Measurements from ENCODE around the gene OPRL1.

OPRL1 gene

DNA sequence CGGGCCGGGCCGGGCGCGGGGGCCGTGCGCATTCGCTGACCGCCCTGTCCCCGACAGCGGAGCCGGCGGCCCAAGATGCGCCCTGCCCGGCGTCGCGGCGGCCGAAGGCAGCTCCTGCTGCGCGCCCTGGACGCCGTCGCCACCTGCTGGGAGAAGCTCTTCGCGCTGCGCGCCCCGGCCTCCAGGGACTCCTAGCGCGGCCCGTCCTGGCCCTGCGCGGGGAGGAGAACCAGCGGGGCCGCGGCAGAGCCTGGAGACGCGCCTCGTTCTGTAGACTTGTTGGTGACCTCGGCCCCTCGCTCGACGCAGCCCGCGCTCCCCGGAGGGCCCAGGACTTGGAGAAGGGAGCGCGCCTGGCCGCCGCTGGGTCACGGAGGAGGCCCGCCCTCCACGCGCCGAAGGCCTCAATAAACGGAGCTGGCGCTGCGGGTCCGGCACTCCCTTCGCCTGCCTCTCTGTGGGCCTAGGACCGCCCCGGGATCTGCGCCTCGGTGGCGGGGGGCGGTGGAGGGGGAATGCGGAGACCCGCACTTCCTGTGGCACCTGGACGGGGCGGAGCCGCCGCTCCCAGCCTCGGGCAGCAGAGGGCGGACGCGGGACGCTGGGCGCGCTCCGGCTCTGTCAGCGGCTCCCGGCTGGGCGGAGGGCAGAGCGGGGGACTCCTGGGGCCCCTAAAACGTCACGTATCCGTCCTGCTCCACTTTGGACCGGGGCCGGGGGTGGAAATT lies 41.2 kb upstream of the OPRL1 start (continued):
- TF ChIP-seq KLF8 (tag by site-specific recombination; IDR thresholded peaks at IDR 0.05) (peak; percentile 61; the same call in 1 of the 2 replicates), ZNF76 (tag by site-specific recombination; IDR thresholded peaks at IDR 0.05; ENCODE audit: borderline replicate concordance, low read depth) (peak; percentile 55; the same call in 1 of the 2 replicates), ZNF335 (tag by site-specific recombination; conservative IDR thresholded peaks at IDR 0.05) (peak; percentile 97), KLF16 (tag by site-specific recombination; IDR thresholded peaks at IDR 0.05) (no peak; the same call in none of the 2 replicates), KLF9 (tag by site-specific recombination; IDR thresholded peaks at IDR 0.05; ENCODE audit: low read depth) (peak; percentile 53; the same call in 1 of the 2 replicates), KLF7 (tag by site-specific recombination; IDR thresholded peaks at IDR 0.05; ENCODE audit: borderline replicate concordance) (0 out of 2 replicates have a peak, but pooled peaks have one; percentile 44), ZBTB8A (tag by site-specific recombination; IDR thresholded peaks at IDR 0.05) (peak; percentile 76), ZNF514 (tag by site-specific recombination; IDR thresholded peaks at IDR 0.05) (no peak), ZNF10 (tag by site-specific recombination; IDR thresholded peaks at IDR 0.05) (peak; percentile 75; the same call in 1 of the 2 replicates), ZNF654 (tag by site-specific recombination; IDR thresholded peaks at IDR 0.05; ENCODE audit: low read depth) (no peak), ZBTB17 (tag by site-specific recombination; IDR thresholded peaks at IDR 0.05) (peak; percentile 79), SP2 (tag by site-specific recombination; IDR thresholded peaks at IDR 0.05) (peak; percentile 89), ZNF561 (tag by site-specific recombination; IDR thresholded peaks at IDR 0.05; ENCODE audit: borderline replicate concordance) (peak; percentile 65; the same call in 1 of the 2 replicates), SP3 (tag by site-specific recombination; IDR thresholded peaks at IDR 0.05) (peak; percentile 74), ZBTB20 (tag by site-specific recombination; IDR thresholded peaks at IDR 0.05) (peak; percentile 86), ZNF510 (tag by site-specific recombination; IDR thresholded peaks at IDR 0.05; ENCODE audit: insufficient replicate concordance) (no peak), ZFP69B (tag by site-specific recombination; IDR thresholded peaks at IDR 0.05) (peak; percentile 19; the same call in 1 of the 2 replicates), KLF1 (tag by site-specific recombination; IDR thresholded peaks at IDR 0.05) (peak; percentile 56; the same call in 1 of the 2 replicates), ZNF394 (tag by site-specific recombination; IDR thresholded peaks at IDR 0.05; ENCODE audit: borderline replicate concordance) (peak; percentile 51; the same call in 1 of the 2 replicates), HOXA7 (CRISPR knock-in tag; IDR thresholded peaks at IDR 0.05; ENCODE audit: borderline replicate concordance) (no peak), IKZF3 (tag by site-specific recombination; IDR thresholded peaks at IDR 0.05) (0 out of 2 replicates have a peak, but pooled peaks have one; percentile 7), ZNF341 (tag by site-specific recombination; IDR thresholded peaks at IDR 0.05; ENCODE audit: low read depth) (peak; percentile 65), ZNF837 (tag by site-specific recombination; IDR thresholded peaks at IDR 0.05) (0 out of 2 replicates have a peak, but pooled peaks have one; percentile 26), ZNF146 (tag by site-specific recombination; IDR thresholded peaks at IDR 0.05) (no peak)
- TF ChIP-seq, protein P1, sequence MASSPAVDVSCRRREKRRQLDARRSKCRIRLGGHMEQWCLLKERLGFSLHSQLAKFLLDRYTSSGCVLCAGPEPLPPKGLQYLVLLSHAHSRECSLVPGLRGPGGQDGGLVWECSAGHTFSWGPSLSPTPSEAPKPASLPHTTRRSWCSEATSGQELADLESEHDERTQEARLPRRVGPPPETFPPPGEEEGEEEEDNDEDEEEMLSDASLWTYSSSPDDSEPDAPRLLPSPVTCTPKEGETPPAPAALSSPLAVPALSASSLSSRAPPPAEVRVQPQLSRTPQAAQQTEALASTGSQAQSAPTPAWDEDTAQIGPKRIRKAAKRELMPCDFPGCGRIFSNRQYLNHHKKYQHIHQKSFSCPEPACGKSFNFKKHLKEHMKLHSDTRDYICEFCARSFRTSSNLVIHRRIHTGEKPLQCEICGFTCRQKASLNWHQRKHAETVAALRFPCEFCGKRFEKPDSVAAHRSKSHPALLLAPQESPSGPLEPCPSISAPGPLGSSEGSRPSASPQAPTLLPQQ (tag by site-specific recombination; IDR thresholded peaks at IDR 0.05): peak; percentile 72
- TF ChIP-seq, protein P2, sequence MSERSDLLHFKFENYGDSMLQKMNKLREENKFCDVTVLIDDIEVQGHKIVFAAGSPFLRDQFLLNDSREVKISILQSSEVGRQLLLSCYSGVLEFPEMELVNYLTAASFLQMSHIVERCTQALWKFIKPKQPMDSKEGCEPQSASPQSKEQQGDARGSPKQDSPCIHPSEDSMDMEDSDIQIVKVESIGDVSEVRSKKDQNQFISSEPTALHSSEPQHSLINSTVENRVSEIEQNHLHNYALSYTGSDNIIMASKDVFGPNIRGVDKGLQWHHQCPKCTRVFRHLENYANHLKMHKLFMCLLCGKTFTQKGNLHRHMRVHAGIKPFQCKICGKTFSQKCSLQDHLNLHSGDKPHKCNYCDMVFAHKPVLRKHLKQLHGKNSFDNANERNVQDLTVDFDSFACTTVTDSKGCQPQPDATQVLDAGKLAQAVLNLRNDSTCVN (tag by site-specific recombination; optimal IDR thresholded peaks at IDR 0.05): peak; percentile 99
- TF ChIP-seq, protein P3, sequence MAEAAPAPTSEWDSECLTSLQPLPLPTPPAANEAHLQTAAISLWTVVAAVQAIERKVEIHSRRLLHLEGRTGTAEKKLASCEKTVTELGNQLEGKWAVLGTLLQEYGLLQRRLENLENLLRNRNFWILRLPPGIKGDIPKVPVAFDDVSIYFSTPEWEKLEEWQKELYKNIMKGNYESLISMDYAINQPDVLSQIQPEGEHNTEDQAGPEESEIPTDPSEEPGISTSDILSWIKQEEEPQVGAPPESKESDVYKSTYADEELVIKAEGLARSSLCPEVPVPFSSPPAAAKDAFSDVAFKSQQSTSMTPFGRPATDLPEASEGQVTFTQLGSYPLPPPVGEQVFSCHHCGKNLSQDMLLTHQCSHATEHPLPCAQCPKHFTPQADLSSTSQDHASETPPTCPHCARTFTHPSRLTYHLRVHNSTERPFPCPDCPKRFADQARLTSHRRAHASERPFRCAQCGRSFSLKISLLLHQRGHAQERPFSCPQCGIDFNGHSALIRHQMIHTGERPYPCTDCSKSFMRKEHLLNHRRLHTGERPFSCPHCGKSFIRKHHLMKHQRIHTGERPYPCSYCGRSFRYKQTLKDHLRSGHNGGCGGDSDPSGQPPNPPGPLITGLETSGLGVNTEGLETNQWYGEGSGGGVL (tag by site-specific recombination; IDR thresholded peaks at IDR 0.05): peak; percentile 93
- TF ChIP-seq, protein P4, sequence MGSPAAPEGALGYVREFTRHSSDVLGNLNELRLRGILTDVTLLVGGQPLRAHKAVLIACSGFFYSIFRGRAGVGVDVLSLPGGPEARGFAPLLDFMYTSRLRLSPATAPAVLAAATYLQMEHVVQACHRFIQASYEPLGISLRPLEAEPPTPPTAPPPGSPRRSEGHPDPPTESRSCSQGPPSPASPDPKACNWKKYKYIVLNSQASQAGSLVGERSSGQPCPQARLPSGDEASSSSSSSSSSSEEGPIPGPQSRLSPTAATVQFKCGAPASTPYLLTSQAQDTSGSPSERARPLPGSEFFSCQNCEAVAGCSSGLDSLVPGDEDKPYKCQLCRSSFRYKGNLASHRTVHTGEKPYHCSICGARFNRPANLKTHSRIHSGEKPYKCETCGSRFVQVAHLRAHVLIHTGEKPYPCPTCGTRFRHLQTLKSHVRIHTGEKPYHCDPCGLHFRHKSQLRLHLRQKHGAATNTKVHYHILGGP (tag by site-specific recombination; IDR thresholded peaks at IDR 0.05): no peak
- TF ChIP-seq, protein P5, sequence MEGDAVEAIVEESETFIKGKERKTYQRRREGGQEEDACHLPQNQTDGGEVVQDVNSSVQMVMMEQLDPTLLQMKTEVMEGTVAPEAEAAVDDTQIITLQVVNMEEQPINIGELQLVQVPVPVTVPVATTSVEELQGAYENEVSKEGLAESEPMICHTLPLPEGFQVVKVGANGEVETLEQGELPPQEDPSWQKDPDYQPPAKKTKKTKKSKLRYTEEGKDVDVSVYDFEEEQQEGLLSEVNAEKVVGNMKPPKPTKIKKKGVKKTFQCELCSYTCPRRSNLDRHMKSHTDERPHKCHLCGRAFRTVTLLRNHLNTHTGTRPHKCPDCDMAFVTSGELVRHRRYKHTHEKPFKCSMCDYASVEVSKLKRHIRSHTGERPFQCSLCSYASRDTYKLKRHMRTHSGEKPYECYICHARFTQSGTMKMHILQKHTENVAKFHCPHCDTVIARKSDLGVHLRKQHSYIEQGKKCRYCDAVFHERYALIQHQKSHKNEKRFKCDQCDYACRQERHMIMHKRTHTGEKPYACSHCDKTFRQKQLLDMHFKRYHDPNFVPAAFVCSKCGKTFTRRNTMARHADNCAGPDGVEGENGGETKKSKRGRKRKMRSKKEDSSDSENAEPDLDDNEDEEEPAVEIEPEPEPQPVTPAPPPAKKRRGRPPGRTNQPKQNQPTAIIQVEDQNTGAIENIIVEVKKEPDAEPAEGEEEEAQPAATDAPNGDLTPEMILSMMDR (tag by site-specific recombination; IDR thresholded peaks at IDR 0.05): peak; percentile 89
- TF ChIP-seq, protein P6, sequence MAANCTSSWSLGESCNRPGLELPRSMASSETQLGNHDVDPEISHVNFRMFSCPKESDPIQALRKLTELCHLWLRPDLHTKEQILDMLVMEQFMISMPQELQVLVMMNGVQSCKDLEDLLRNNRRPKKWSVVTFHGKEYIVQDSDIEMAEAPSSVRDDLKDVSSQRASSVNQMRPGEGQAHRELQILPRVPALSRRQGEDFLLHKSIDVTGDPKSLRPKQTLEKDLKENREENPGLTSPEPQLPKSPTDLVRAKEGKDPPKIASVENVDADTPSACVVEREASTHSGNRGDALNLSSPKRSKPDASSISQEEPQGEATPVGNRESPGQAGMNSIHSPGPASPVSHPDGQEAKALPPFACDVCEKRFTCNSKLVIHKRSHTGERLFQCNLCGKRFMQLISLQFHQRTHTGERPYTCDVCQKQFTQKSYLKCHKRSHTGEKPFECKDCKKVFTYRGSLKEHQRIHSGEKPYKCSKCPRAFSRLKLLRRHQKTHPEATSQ (tag by site-specific recombination; IDR thresholded peaks at IDR 0.05): 0 out of 2 replicates have a peak, but pooled peaks have one; percentile 16

Measured in HEK293 (cell line).